HG03558 (cell line): ENCODE data around the gene PRKCE.

Experiments used
- ATAC-seq: cut with Tn5 transposase; IDR thresholded peaks from one replicate; pipeline ENCODE4 v1.9.1; 2021; ENCODE audit warnings: moderate number of reproducible peaks; ENCODE audit not compliant: unreplicated experiment; ENCODE audit errors: extremely low read depth

PRKCE gene

GRCh38 chr2:45769854-45770576 is 118.5 kb downstream of the PRKCE start:
- ATAC-seq: no peak

- no peak for ATAC-seq
These were observed 119.3 kb downstream of the PRKCE start for GRCh38 chr2:45770811-45771210.

GRCh38 chr2:45771261-45771660 is 119.8 kb downstream of the PRKCE start:
- ATAC-seq: no peak

GRCh38 chr2:45772038-45772437 is 120.6 kb downstream of the PRKCE start:
- ATAC-seq: no peak

DNA sequence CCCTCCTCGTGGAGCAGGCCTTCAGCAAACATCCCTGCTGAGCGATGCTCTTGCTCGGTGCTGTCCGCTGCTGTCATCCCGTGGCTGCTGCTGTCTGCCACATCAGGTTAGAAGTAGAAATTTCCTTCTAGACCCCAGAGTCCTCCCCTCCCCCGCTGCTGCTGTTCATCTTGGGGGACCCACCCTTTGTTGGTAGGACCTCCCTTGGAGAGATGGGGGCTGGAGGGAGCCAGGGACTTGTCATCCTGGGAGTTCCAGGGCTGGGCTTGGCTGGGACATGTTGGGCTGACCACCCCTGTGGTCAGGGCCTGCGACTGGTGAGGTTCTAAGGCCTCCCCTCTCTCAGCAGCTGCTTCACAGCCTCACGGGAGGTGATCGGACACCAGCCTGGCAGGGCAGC is 122.4 kb downstream of the PRKCE start:
- ATAC-seq: no peak

- no peak for ATAC-seq
These were observed 123.3 kb downstream of the PRKCE start for GRCh38 chr2:45774688-45775244.

DNA sequence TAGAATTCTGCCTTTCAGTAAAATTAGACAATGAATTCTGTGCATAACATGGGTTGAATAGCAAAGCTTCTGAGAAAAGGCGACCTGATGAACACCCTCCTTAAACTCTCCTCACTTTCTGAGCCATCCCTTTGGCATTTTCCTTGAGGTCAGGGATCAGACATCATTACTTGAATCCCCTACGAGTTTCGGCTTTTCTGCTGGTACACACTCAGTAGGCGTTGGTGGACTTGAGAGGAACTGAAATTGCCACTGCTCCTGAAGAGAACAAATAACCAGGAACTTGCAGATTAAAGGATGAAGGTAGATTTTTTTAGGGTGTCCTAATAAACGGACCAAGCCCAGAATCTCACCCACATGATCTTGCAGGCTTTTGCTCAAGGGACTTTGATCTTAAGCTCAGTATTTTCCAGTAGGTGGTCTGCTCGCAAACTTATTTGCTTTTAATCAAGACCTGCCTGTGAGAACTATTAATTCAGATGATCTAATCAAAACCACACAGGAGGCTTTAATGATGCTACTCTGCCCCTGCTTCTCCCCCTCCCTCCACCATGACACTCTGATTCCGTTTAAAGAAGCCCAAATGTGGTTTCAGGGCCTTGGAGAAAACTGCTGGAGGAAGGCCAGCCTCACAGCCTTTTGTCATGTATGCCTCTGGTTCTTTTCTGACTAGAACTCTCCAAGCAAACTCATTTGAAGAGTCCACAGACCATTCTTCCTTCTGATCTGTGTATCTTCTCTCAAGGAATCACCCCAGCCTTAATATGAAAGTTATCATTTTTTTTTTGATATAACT is 124.9 kb downstream of the PRKCE start:
- ATAC-seq: no peak

DNA sequence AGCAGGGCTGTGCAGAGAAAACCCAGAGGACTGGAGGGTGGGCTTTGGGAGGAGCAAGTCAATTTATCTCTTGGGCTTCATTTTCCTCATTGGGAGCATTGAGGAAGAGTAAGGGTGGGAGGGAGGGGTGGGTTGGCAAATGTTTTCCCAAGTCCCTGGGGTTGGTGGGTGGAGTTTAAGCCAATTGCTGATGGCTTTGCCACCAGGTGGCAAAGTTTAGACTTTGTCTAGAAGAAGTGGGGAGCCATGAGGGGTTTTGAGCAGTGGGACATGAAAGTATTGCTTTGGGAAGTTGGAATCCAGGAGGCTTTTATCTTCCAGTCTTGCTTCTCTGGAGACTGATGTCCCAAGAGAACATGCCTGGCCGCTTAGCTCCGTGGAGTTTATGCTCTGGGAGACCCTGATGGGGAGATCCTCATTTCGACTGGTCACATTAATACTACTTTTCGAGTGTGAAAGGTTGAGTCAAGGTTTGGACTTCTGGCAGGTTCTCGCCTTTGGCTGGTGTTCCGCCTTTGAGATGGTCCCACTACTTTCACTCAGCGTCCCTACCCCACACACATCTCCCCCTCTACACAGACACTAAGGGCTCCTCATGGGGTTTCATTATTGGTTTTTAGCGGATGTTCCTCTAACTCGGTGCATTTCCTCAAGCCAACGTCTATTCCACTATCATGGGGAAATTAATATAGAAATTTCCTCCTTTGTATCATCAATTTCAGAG is 126.7 kb downstream of the PRKCE start:
- no peak for ATAC-seq

DNA sequence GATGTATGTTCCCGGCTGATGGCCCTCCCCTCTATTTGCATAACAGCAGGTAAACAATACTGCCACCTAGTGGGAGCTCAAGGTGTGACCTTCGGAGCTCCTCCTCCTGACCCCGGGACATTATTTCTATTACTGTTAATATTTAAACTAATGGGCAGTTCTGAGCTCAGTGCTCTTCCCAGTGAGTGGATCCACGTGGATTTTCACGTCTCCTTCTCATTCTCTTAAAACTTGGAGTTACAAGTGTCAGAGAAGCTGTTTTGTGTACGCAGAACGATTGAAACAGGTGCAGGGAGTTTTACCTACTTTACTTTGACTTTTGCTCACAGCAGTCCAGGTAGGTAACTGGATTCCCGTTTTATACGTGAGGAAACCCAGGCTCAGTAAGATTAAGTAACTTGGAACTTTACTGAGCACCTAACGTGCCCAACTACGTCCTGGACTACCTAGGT is 127.3 kb downstream of the PRKCE start:
- no peak for ATAC-seq

GRCh38 chr2:45780541-45781463 is 129.3 kb downstream of the PRKCE start:
- ATAC-seq: no peak

- ATAC-seq: no peak
These were observed 130.0 kb downstream of the PRKCE start for GRCh38 chr2:45781464-45781811.

DNA sequence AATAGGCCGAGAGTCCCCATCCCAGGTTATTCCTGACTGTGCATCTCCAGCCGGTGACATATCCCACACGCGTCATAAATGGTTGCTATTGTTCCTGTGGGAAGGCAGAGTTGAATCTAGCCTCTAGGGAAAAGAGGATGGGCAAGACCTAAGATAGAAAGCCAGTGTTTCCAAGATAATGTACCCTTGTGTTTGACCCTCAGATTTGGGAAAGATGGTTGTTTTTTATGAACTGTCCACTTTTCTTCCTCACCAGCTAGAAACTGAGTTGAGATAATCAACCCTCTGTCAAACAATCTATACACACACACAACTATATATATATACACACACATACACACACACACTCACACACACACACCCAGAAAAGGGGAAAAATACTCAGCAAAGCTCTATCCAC is 131.0 kb downstream of the PRKCE start:
- ATAC-seq: no peak

DNA sequence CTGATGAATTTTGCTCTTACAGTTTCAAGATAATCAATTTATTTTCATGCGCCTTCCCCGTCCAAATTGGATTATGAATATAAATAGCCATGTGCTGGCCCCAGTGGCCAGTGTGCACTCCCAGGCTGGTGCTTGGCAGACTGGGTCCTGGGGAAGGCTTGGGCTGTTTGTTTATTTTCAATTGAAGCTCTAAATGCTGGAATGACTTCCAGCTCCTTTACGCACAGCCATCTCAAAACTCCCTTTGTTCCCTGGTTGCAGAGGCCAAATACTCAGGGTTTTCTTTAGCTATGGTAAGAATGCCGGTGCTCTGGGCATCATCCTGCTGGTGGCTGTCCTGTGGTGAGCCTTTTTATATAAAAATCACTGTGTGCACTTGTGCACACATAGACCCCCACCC is 131.5 kb downstream of the PRKCE start:
- ATAC-seq: no peak

DNA sequence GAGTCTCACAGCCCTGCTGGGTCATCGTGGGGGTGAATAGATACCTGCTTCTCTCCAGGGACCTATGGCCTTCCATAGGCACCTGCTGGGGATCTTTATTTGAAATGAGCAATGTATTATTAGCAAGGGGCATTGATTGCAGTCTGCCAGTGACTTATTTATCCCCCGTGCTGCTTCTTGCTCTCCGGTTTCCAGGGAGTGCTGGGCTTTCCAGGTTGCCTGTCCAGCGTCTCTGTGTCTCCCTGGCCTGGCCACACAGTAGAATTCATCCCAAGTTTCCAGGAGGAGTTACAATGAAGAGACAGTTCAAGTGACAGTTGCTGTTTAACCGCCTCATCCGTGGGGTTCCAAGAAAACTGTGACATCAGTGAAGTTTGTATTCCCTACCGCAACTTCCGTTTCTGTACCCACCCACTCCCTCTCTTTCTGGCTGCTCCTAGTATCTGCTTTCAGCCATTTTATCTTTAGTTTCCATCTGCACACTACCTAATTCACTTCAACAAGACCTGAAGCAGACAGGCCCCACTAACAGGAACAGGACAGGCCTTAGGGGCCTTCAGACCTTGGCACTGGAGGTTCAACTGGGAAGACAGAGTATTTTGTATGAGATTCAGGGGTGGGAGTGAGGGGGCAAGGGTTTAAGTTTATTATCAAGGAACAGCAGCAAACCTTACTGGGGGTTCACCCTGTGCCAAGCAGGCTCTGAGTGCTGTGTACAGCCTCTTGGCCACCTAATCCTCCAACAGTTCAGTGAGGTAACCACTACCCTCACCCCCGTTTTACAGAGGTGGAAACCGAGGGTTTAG is 134.8 kb downstream of the PRKCE start:
- ATAC-seq: no peak

- ATAC-seq: no peak
These were observed 135.4 kb downstream of the PRKCE start for GRCh38 chr2:45786836-45787357.

- no peak for ATAC-seq
These were observed 136.9 kb downstream of the PRKCE start for GRCh38 chr2:45788401-45788800.

GRCh38 chr2:45789317-45789716 is 137.8 kb downstream of the PRKCE start:
- no peak for ATAC-seq

- no peak for ATAC-seq
These were observed 138.7 kb downstream of the PRKCE start for GRCh38 chr2:45789961-45790723.
